Measurements from ENCODE around the gene PSMG4.
A peak's percentile ranks its signal among the peaks of the same experiment; 100 is the strongest.

PSMG4 gene

GRCh38 chr6:3271756-3272155 is 13.0 kb downstream of the PSMG4 start:
- TF ChIP-seq REST (IDR thresholded peaks at IDR 0.05; ENCODE audit: insufficient read depth in 1 of 2, low read depth in 2 of 2, low read length in 2 of 2) (no peak), FOXP2 (optimal IDR thresholded peaks at IDR 0.05; ENCODE audit: borderline replicate concordance, extremely low read depth, extremely low read length, insufficient read depth) (no peak), SIN3A (IDR thresholded peaks at IDR 0.05; ENCODE audit: borderline replicate concordance, insufficient read depth, low read length) (no peak)

GRCh38 chr6:3272911-3273547 is 14.3 kb downstream of the PSMG4 start:
- TF ChIP-seq POLR2AphosphoS5 (IDR thresholded peaks at IDR 0.05; ENCODE audit: low read depth, low read length) (0 out of 2 replicates have a peak, but pooled peaks have one; percentile 18), REST (IDR thresholded peaks at IDR 0.05; ENCODE audit: insufficient read depth in 1 of 2, low read depth in 2 of 2, low read length in 2 of 2) (no peak)

GRCh38 chr6:3273707-3274521 is 15.2 kb downstream of the PSMG4 start:
- no peak for TF ChIP-seq FOXP2 (optimal IDR thresholded peaks at IDR 0.05; ENCODE audit: borderline replicate concordance, extremely low read depth, extremely low read length, insufficient read depth)
- TF ChIP-seq POLR2AphosphoS5 (IDR thresholded peaks at IDR 0.05; ENCODE audit: low read depth, low read length), result 0 out of 2 replicates have a peak, but pooled peaks have one; percentile 15

- no peak for TF ChIP-seq SIN3A (IDR thresholded peaks at IDR 0.05; ENCODE audit: borderline replicate concordance, insufficient read depth, low read length)
- TF ChIP-seq POLR2AphosphoS5 (IDR thresholded peaks at IDR 0.05; ENCODE audit: low read depth, low read length), result no peak
- TF ChIP-seq TAF1 (IDR thresholded peaks at IDR 0.05; ENCODE audit: borderline replicate concordance, insufficient read depth, low read length), result no peak
- TF ChIP-seq FOXP2 (optimal IDR thresholded peaks at IDR 0.05; ENCODE audit: borderline replicate concordance, extremely low read depth, extremely low read length, insufficient read depth), result no peak
- no peak for TF ChIP-seq REST (IDR thresholded peaks at IDR 0.05; ENCODE audit: insufficient read depth in 1 of 2, low read depth in 2 of 2, low read length in 2 of 2)
Measured at GRCh38 chr6:3276174-3277167, 17.7 kb downstream of the PSMG4 start.

- TF ChIP-seq TAF1 (IDR thresholded peaks at IDR 0.05; ENCODE audit: borderline replicate concordance, insufficient read depth, low read length), result no peak
- TF ChIP-seq REST (IDR thresholded peaks at IDR 0.05; ENCODE audit: insufficient read depth in 1 of 2, low read depth in 2 of 2, low read length in 2 of 2), result no peak
- TF ChIP-seq FOXP2 (optimal IDR thresholded peaks at IDR 0.05; ENCODE audit: borderline replicate concordance, extremely low read depth, extremely low read length, insufficient read depth), result no peak
- TF ChIP-seq POLR2AphosphoS5 (IDR thresholded peaks at IDR 0.05; ENCODE audit: low read depth, low read length), result no peak
- TF ChIP-seq SIN3A (IDR thresholded peaks at IDR 0.05; ENCODE audit: borderline replicate concordance, insufficient read depth, low read length), result no peak
Measured at GRCh38 chr6:3277251-3277650, 18.5 kb downstream of the PSMG4 start.

Data from PFSK-1 (cell line).